HEK293T (cell line): ENCODE data around the gene SAFB.

ENCODE experiments used
- CTCF ChIA-PET: fragments of 350-600 bp; formaldehyde crosslinking; extraction: SDS; loops from one replicate; lab custom pipeline; 2021; ENCODE audit warnings: antibody characterized with exemption, inconsistent platforms; lab: Yijun Ruan, JAX
- POLR2A ChIA-PET: fragments of 350-600 bp; formaldehyde crosslinking; extraction: SDS; loops from one replicate; lab custom pipeline; 2020; ENCODE audit warnings: antibody characterized with exemption, inconsistent platforms; lab: Yijun Ruan, JAX
- DNase-seq: peaks from one replicate; pipeline ENCODE4 v3.0.0; 2012; ENCODE audit warnings: mixed read lengths; ENCODE audit errors: extremely low spot score
- ARNT ChIP-seq: fragments of 450-650 bp; IDR thresholded peaks from 2 replicates; pipeline ENCODE4 v1.6.1; 2017; ENCODE audit warnings: mild to moderate bottlenecking
- BHLHE40 ChIP-seq: fragments of 450-650 bp; IDR thresholded peaks from 2 replicates; pipeline ENCODE4 v1.6.1; 2016; ENCODE audit warnings: mild to moderate bottlenecking, moderate library complexity, borderline replicate concordance
- CTBP1 ChIP-seq: fragments of 450-650 bp; IDR thresholded peaks from 2 replicates; pipeline ENCODE4 v1.6.1; 2016; ENCODE audit warnings: borderline replicate concordance
- ELF4 ChIP-seq: fragments of 450-650 bp; IDR thresholded peaks from 2 replicates; pipeline ENCODE4 v1.6.1; 2017; ENCODE audit warnings: antibody characterized with exemption
- FOXA1 ChIP-seq: fragments of 450-650 bp; IDR thresholded peaks from 2 replicates; pipeline ENCODE4 v1.6.1; 2016; ENCODE audit warnings: mild to moderate bottlenecking
- FOXK2 ChIP-seq: fragments of 450-650 bp; IDR thresholded peaks from 2 replicates; pipeline ENCODE4 v1.6.1; 2016; ENCODE audit warnings: mild to moderate bottlenecking
- FOXM1 ChIP-seq: fragments of 450-650 bp; IDR thresholded peaks from 2 replicates; pipeline ENCODE4 v1.6.1; 2017; ENCODE audit warnings: mild to moderate bottlenecking, borderline replicate concordance
- HDGF ChIP-seq: fragments of 450-650 bp; IDR thresholded peaks from 2 replicates; pipeline ENCODE4 v1.6.1; 2017; ENCODE audit warnings: antibody characterized with exemption, borderline replicate concordance
- L3MBTL2 ChIP-seq: fragments of 450-650 bp; conservative IDR thresholded peaks from 2 replicates; pipeline ENCODE4 v1.6.1; 2016; ENCODE audit warnings: mild to moderate bottlenecking
- LEF1 ChIP-seq: fragments of 450-650 bp; IDR thresholded peaks from 2 replicates; pipeline ENCODE4 v1.6.1; 2017; ENCODE audit warnings: mild to moderate bottlenecking, borderline replicate concordance
- NFRKB ChIP-seq: fragments of 450-650 bp; IDR thresholded peaks from 2 replicates; pipeline ENCODE4 v1.6.1; 2016; ENCODE audit warnings: mild to moderate bottlenecking, moderate library complexity
- PKNOX1 ChIP-seq: fragments of 450-650 bp; IDR thresholded peaks from 2 replicates; pipeline ENCODE4 v1.6.1; 2016
- SP1 ChIP-seq: fragments of 450-650 bp; IDR thresholded peaks from 2 replicates; pipeline ENCODE4 v1.6.1; 2017
- SUZ12 ChIP-seq: fragments of 450-650 bp; IDR thresholded peaks from 2 replicates; pipeline ENCODE4 v1.6.1; 2016; ENCODE audit warnings: mild to moderate bottlenecking
- TARDBP ChIP-seq: fragments of 450-650 bp; IDR thresholded peaks from 2 replicates; pipeline ENCODE4 v1.6.1; 2016
- ZNF384 ChIP-seq: fragments of 450-650 bp; IDR thresholded peaks from 2 replicates; pipeline ENCODE4 v1.6.1; 2016

SAFB gene

GRCh38 chr19:5580161-5580571 lies 42.7 kb upstream of the SAFB start:
- POLR2A ChIA-PET = interaction anchor here (1.0 kb wide), 1 partner anchor 35 kb away, joined by 3 read pairs; no protein-coding TSS in a partner anchor

GRCh38 chr19:5585461-5586299 lies 37.2 kb upstream of the SAFB start:
- DNase-seq = no peak
- ChIA-PET CTCF (no interaction called here), POLR2A (interaction anchor here (1.2 kb wide), 1 partner anchor 104 kb away, joined by 3 read pairs; the partner anchor contains the start of gene RPL36)
- TF ChIP-seq L3MBTL2 (no peak), FOXA1 (no peak), TARDBP (no peak), FOXM1 (no peak), ARNT (no peak), ZNF384 (no peak), HDGF (no peak), CTBP1 (no peak), PKNOX1 (no peak), SP1 (no peak), ELF4 (no peak), NFRKB (no peak), FOXK2 (no peak), SUZ12 (no peak), LEF1 (no peak), BHLHE40 (no peak)

More at GRCh38 chr19:5580161-5580571, 42.7 kb upstream of the SAFB start:
- CTCF ChIA-PET = interaction anchor here (0.9 to 2.8 kb wide), 2 partner anchors 33 to 133 kb away, joined by 3 to 10 read pairs; no protein-coding TSS in a partner anchor
- no peak for DNase-seq
- TF ChIP-seq ELF4 (no peak), CTBP1 (no peak), PKNOX1 (no peak), FOXA1 (no peak), L3MBTL2 (no peak), SUZ12 (no peak), FOXK2 (no peak), NFRKB (no peak), ZNF384 (no peak), SP1 (no peak), HDGF (no peak), TARDBP (no peak), ARNT (no peak), FOXM1 (no peak), BHLHE40 (no peak), LEF1 (no peak)

GRCh38 chr19:5586300-5587070 lies 36.4 kb upstream of the SAFB start:
- TF ChIP-seq L3MBTL2 (no peak), PKNOX1 (no peak), BHLHE40 (no peak), FOXK2 (no peak), LEF1 (no peak), ARNT (no peak), SUZ12 (no peak), ELF4 (no peak)
- DNase-seq = no peak
- POLR2A ChIA-PET = no interaction called here
- CTCF ChIA-PET = interaction anchor here (0.6 kb wide), 1 partner anchor 101 kb away, joined by 3 read pairs; no protein-coding TSS in a partner anchor

- DNase-seq = no peak
- ChIA-PET POLR2A (no interaction called here), CTCF (interaction anchor here (0.6 kb wide), 1 partner anchor 100 kb away, joined by 3 read pairs; no protein-coding TSS in a partner anchor)
- TF ChIP-seq FOXM1 (no peak), SUZ12 (no peak), FOXK2 (no peak), BHLHE40 (no peak), CTBP1 (no peak), TARDBP (no peak), HDGF (no peak), NFRKB (no peak), ELF4 (no peak), LEF1 (no peak), ZNF384 (no peak), PKNOX1 (no peak), FOXA1 (no peak), L3MBTL2 (no peak)
Observed at GRCh38 chr19:5587071-5587455, 35.8 kb upstream of the SAFB start.
